Mucosa of stomach (tissue), 1 donor: Measurements from ENCODE around the gene TBX6.

Experiments used
- H3K27me3 ChIP-seq: one replicate; pipeline ENCODE4 v1.7.0; 2013; ENCODE audit warnings: mild to moderate bottlenecking, low read length; ENCODE audit not compliant: control insufficient read depth, insufficient read depth
- H3K36me3 ChIP-seq: one replicate; pipeline ENCODE4 v1.7.0; 2013; ENCODE audit warnings: low read length; ENCODE audit not compliant: control insufficient read depth, insufficient read depth
- H3K4me1 ChIP-seq: one replicate; pipeline ENCODE4 v1.7.0; 2013; ENCODE audit warnings: mild to moderate bottlenecking, low read length; ENCODE audit not compliant: control insufficient read depth, insufficient read depth
- H3K4me3 ChIP-seq: one replicate; pipeline ENCODE4 v1.7.0; 2013; ENCODE audit warnings: low read length
- H3K9ac ChIP-seq: one replicate; pipeline ENCODE4 v1.7.0; 2013; ENCODE audit warnings: mild to moderate bottlenecking, low read length, moderate library complexity
- H3K9me3 ChIP-seq: one replicate; pipeline ENCODE4 v1.7.0; 2013; ENCODE audit warnings: mild to moderate bottlenecking, low read length, moderate library complexity; ENCODE audit not compliant: control insufficient read depth
- donor health status: Pancreatic carcinoma.

TBX6 gene

GRCh38 chr16:30112197-30113030, 20.7 kb upstream of the TBX6 start:
- Histone ChIP-seq H3K4me3 (no peak overlapping the region), H3K36me3 (peaks cover 22% of the 10 kb centered on the region), H3K4me1 (peaks cover 59% of the 10 kb centered on the region), H3K27me3 (no peaks in the 10 kb centered on the region), H3K9me3 (no peaks in the 10 kb centered on the region), H3K9ac (no peak overlapping the region)

DNA sequence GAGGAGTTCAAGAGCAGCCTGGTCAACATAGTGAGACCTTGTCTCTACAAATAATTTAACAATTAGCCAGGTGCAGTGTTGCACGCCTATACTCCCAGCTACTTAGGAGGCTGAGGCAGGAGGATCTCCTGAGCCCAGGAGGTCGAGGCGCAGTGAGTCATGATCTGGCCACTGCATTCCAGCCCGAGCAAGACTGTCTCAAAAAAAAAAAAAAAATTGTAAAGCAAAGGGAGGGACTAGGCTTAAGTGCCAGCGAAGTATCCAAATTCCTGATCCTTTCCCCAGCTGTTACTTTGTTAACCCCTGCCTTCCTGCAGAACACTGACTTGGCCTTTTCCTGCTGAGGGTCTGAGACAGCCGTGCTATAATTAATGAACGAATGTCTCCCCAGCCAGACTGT, 18.9 kb upstream of the TBX6 start:
- Histone ChIP-seq H3K9me3 (no peaks in the 10 kb centered on the region), H3K4me1 (peaks cover 42% of the 10 kb centered on the region), H3K36me3 (peaks cover 13% of the 10 kb centered on the region), H3K4me3 (no peak overlapping the region), H3K27me3 (no peaks in the 10 kb centered on the region), H3K9ac (no peak overlapping the region)

DNA sequence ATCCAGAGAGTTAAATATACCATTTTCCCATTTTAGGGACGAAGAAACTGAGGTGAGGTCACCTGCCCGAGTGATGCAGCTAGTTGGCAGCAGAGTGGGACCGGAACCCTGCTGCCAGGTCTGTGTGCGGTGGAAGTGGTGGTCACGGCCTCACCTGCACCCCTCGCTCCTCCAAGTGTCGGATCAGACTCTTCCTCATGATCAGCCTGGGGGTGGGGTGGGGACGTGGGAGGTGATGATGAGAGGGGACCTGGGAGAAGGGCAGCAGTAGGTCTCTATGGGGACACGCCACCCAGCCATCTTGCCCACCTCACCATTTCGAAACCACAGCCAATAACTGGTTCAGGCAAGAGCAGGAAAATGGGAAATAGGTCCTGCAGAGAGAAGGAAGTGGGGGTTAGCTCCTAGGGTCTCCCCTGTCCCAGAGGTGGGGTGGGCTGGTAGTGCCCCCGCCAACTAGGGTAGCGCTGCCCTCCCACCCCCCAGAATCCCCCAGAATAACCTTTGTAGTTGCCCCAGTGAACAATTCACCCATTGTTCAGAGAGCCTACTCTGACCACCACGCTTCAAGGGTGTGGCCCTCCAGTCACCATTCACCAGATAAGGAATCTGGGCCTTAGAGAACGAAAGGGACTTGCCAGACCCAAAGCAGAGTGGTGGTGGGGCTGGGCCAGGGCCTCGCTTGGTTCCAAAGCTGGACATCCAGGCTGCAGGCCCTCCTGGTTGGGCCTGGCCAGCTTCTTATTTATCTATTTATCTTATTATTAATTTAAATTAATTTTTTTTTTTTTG, 16.5 kb upstream of the TBX6 start:
- no peaks in the 10 kb centered on the region for H3K9me3 ChIP-seq
- peaks cover 29% of the 10 kb centered on the region for H3K4me1 ChIP-seq
- no peak overlapping the region for H3K4me3 ChIP-seq
- peaks cover 13% of the 10 kb centered on the region for H3K36me3 ChIP-seq
- H3K9ac ChIP-seq, result no peak overlapping the region
- H3K27me3 ChIP-seq, result no peaks in the 10 kb centered on the region

DNA sequence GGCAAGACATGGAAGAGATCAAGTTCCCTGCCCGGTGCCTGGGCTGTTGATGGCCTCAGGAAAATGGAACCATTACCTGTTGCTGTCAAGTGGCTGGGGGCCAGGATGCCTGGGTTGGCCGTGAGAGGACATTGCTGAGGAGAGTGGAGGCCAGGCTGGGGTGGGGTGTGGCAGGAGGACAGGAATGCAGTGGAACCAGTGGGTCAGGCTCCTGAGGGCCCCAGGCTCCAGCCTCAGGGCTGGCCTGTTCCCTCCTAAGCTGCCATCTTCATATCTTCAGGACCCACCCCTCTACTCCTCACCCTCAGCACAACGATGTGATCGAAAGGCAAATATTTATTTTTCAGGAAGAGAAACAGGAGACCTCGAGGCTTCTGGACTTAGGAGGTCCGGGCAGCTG, 12.8 kb upstream of the TBX6 start:
- Histone ChIP-seq H3K9me3 (no peaks in the 10 kb centered on the region), H3K4me1 (peaks cover 18% of the 10 kb centered on the region), H3K4me3 (no peak overlapping the region), H3K9ac (no peak overlapping the region), H3K36me3 (peaks cover 6% of the 10 kb centered on the region), H3K27me3 (no peaks in the 10 kb centered on the region)

DNA sequence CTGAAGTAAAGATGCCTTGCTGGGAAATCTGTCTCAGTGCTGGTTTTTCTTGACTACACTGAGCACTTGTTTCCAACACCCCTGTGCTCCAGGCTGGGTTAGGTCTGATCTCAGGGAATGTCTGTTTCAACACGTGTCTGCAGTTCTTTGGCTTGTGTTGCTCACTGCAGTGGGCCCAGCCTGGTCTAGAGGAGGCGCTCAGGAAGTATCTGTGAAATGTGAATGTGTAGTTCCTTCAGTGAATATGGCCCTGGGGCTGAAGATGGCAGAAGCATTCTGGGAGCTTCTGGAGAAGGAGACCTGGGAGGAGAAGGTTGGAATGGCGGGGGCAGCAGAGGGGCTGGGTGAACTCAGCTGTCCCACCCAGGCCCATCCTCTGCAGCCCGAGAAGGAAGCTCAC, 12.4 kb upstream of the TBX6 start:
- Histone ChIP-seq H3K9me3 (no peaks in the 10 kb centered on the region), H3K27me3 (no peaks in the 10 kb centered on the region), H3K36me3 (peaks cover 6% of the 10 kb centered on the region), H3K9ac (no peak overlapping the region), H3K4me3 (no peak overlapping the region), H3K4me1 (peaks cover 18% of the 10 kb centered on the region)

- H3K9me3 ChIP-seq, result no peaks in the 10 kb centered on the region
- H3K4me3 ChIP-seq, result peak overlapping the region; percentile 53
- no peaks in the 10 kb centered on the region for H3K36me3 ChIP-seq
- H3K27me3 ChIP-seq, result no peaks in the 10 kb centered on the region
- peak overlapping the region; percentile 75 for H3K9ac ChIP-seq
- peaks cover 28% of the 10 kb centered on the region for H3K4me1 ChIP-seq
Measured at GRCh38 chr16:30096862-30097563, 5.3 kb upstream of the TBX6 start.

- peaks cover 29% of the 10 kb centered on the region for H3K4me1 ChIP-seq
Measured at GRCh38 chr16:30096105-30096861, 4.6 kb upstream of the TBX6 start, which contains the start of gene YPEL3. Gene YPEL3, minus strand, starts transcription at chr16:30096213. Its CDS starts 731 bp downstream, at chr16:30095482.

DNA sequence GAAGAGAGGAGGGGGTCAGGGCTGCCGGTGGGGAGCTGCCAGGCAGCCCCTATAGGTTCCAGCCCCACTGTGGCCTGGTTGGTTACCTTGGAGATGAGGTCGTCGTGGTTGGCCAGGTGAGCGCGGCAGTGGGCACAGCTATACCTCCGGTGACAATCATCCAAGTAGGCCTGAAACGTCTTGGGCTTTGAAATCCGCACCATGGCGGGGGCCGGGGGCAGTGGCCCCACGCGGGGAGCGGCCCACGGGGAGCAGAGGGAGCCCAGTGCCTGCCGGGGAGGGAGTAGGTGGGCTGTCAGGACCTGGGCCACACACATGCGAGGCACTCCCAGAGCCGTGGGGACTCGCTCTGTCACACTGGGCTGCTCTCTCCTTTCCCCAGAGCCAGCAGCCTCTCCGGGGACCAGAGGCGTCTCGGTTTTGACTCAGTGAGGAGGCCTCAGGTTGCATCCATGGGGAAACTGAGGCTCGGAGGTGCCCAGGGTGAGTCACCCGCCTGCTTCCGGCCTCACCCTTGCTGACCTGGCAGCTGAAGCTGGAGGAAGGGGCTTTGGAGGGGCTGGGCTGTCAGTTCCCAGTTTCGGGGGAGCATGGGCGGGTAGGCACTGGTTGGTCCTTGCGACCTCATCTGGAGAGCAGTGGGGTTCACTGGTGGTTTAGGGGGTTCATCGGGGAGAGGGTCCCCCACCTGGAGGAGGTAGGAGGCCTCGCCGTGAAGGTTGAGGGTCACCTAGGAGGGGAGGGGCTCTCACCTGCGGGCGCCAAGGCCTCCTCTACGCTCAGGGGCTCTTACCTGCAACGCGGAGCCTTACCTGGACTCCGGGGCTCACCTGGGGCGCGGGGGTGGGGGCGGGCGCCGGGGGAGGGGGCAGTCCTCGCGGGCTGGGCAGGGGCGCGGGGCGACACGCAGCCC, 3.7 kb upstream of the TBX6 start:
- H3K27me3 ChIP-seq, result no peaks in the 10 kb centered on the region
- H3K4me1 ChIP-seq, result peaks cover 38% of the 10 kb centered on the region
- H3K9me3 ChIP-seq, result no peaks in the 10 kb centered on the region
- H3K4me3 ChIP-seq, result peak overlapping the region; percentile 75
- H3K9ac ChIP-seq, result peak overlapping the region; percentile 86
- no peaks in the 10 kb centered on the region for H3K36me3 ChIP-seq

More at GRCh38 chr16:30096105-30096861, 4.6 kb upstream of the TBX6 start, which contains the start of gene YPEL3:
- H3K9ac ChIP-seq, result peak within 1 kb of the TSS; percentile 86
- H3K36me3 ChIP-seq, result no peaks in the 10 kb centered on the region
- no peaks in the 10 kb centered on the region for H3K27me3 ChIP-seq
- H3K4me3 ChIP-seq, result peak within 1 kb of the TSS; percentile 75
- H3K9me3 ChIP-seq, result no peaks in the 10 kb centered on the region

DNA sequence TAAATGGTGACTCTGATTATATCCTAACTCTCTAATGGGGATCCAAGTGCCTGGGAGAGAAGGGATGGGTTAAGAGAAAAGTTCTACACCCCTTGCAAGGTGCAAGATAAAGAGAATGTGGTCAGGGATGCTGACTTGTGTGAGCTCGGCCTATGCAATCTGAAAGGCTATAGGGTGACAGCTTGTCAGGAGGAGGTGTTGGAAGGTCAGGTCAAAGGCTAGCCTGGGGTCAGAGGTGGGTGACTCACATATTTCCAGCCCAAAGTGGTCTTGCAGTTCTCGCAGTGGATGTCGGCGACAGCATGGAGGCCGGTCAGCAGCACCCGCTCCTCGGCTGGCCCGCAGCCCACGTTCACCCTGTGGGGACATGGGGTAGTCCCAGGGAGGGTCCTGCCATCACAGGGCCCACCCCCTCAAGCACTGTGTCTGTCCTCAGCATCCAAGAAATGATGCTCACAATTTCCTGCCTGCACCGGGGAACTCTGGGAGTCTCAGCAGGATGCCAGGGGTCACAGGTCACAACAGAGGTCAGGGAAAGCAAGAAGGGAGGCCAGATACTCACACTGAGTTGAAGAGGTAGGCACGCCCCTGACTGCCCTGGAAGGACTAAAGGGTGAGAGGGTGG, 2.9 kb upstream of the TBX6 start:
- Histone ChIP-seq H3K27me3 (no peaks in the 10 kb centered on the region), H3K36me3 (no peaks in the 10 kb centered on the region), H3K9me3 (no peaks in the 10 kb centered on the region), H3K4me3 (peak overlapping the region; percentile 75), H3K9ac (peak overlapping the region; percentile 86), H3K4me1 (peaks cover 46% of the 10 kb centered on the region)

GRCh38 chr16:30092373-30093010, 768 bp upstream of the TBX6 start:
- Histone ChIP-seq H3K9ac (peak overlapping the region; percentile 79), H3K36me3 (no peaks in the 10 kb centered on the region), H3K4me1 (peaks cover 46% of the 10 kb centered on the region), H3K27me3 (no peaks in the 10 kb centered on the region), H3K9me3 (no peaks in the 10 kb centered on the region), H3K4me3 (peak overlapping the region; percentile 88)
